A549 (cell line): ENCODE measurements around the gene OLIG1. TPM values are rescaled to one million over a fixed set of nuclear protein-coding genes. Genes with fewer than 3 reads are reported as not detected.

Experiments
- ATAC-seq, 2 experiments: fragments of 200-7000 bp in 1 of 2; fragments of >200 bp in 1 of 2; cut with Nextera tagmentation in 1 of 2; cut with Tn5 transposase in 1 of 2; 3 replicates each; pipeline versions ENCODE4 v1.8.0 to v1.9.1; 2018 to 2020; ENCODE audit warnings: mild to moderate bottlenecking in 1 of 2, moderate library complexity in 1 of 2
- CTCF ChIA-PET: fragments of 300-600 bp; sonication (Branson Sonifier 250); formaldehyde crosslinking; extraction: SDS; loops from one replicate; lab custom pipeline; 2021; ENCODE audit warnings: antibody characterized with exemption, inconsistent platforms; lab: Yijun Ruan, JAX
- POLR2A ChIA-PET: fragments of 350-600 bp; formaldehyde crosslinking; extraction: SDS; loops from one replicate; lab custom pipeline; 2021; ENCODE audit warnings: antibody characterized with exemption, inconsistent platforms; lab: Yijun Ruan, JAX
- DNase-seq, 2 experiments: peaks; one replicate each; pipeline versions ENCODE4 v3.0.0 to v3.0.0-alpha.2; 2011 to 2016; ENCODE audit warnings: low read depth in 1 of 2, low spot score in 1 of 2
- FAIRE-seq: peaks from 2 replicates; lab custom pipeline; 2011; peaks lifted over from hg19 to GRCh38; lab: Jason Lieb, UNC
- H3K27ac ChIP-seq, 2 experiments: fragments of >200 bp; sonication (Bioruptor Twin); formaldehyde crosslinking; 3 replicates each; pipeline ENCODE4 v1.5.1; 2016 to 2017
- H3K4me1 ChIP-seq: fragments of >200 bp; sonication (Bioruptor Twin); formaldehyde crosslinking; 3 replicates; pipeline ENCODE4 v1.6.1; 2016
- H3K4me2 ChIP-seq: fragments of >200 bp; sonication (Bioruptor Twin); formaldehyde crosslinking; 3 replicates; pipeline ENCODE4 v1.6.1; 2016
- H3K4me3 ChIP-seq: fragments of >200 bp; sonication (Bioruptor Twin); formaldehyde crosslinking; 3 replicates; pipeline ENCODE4 v1.5.1; 2016
- H3K9me3 ChIP-seq: fragments of >200 bp; sonication (Bioruptor Twin); formaldehyde crosslinking; 3 replicates; pipeline ENCODE4 v1.6.1; 2016
- EHMT2 ChIP-seq: fragments of 200-600 bp; sonication (generic); IDR thresholded peaks from 2 replicates; pipeline ENCODE4 v1.6.1; 2016; ENCODE audit warnings: antibody characterized with exemption, low read depth, mild to moderate bottlenecking, moderate library complexity
- ELK1 ChIP-seq: fragments of 150-350 bp; IDR thresholded peaks from 2 replicates; pipeline ENCODE4 v1.6.1; 2014; ENCODE audit warnings: low read depth, mild to moderate bottlenecking, low read length
- FOSL2 ChIP-seq, 2 experiments: fragments of 450-650 bp in 1 of 2; fragments of >200 bp in 1 of 2; sonication (Bioruptor Twin) in 1 of 2; formaldehyde crosslinking; IDR thresholded peaks; 2 replicates each; pipeline versions ENCODE4 v1.5.0 to v1.6.1; 2016 to 2020; ENCODE audit warnings: mild to moderate bottlenecking in 1 of 2, moderate library complexity in 1 of 2
- FOXS1 ChIP-seq: fragments of 250-450 bp; sonication (Bioruptor Pico); IDR thresholded peaks from 2 replicates; pipeline ENCODE4 v1.5.0; 2020; ENCODE audit warnings: mild to moderate bottlenecking, moderate library complexity
- HEYL ChIP-seq: fragments of 250-450 bp; sonication (Bioruptor Pico); IDR thresholded peaks from 2 replicates; pipeline ENCODE4 v1.8.0; 2021; ENCODE audit warnings: mild to moderate bottlenecking, moderate library complexity
- HMGXB4 ChIP-seq: fragments of 250-450 bp; sonication (Bioruptor Pico); IDR thresholded peaks from 2 replicates; pipeline ENCODE4 v1.5.0; 2021; ENCODE audit warnings: mild to moderate bottlenecking, moderate library complexity, borderline replicate concordance
- HOXA7 ChIP-seq: fragments of 250-450 bp; sonication (Bioruptor Pico); IDR thresholded peaks from 2 replicates; pipeline ENCODE4 v1.5.0; 2020; ENCODE audit warnings: mild to moderate bottlenecking, moderate library complexity
- HOXB13 ChIP-seq: fragments of 250-450 bp; sonication (Bioruptor Pico); IDR thresholded peaks from 2 replicates; pipeline ENCODE4 v1.5.0; 2020; ENCODE audit warnings: low read depth, mild to moderate bottlenecking, moderate library complexity
- JUN ChIP-seq, 2 experiments: fragments of >200 bp; sonication (Bioruptor Twin); formaldehyde crosslinking; IDR thresholded peaks; 2 replicates in 1 of 2; 3 replicates in 1 of 2; pipeline ENCODE4 v1.6.1; 2016 to 2017
- MAX ChIP-seq: IDR thresholded peaks from 2 replicates; pipeline ENCODE4 v1.6.1; 2012
- PBX3 ChIP-seq: IDR thresholded peaks from 2 replicates; pipeline ENCODE4 v1.6.1; 2012
- RFX5 ChIP-seq: fragments of 450-650 bp; IDR thresholded peaks from 2 replicates; pipeline ENCODE4 v1.7.1; 2014; ENCODE audit warnings: antibody characterized with exemption, mild to moderate bottlenecking, moderate library complexity
- SMC3 ChIP-seq: fragments of >200 bp; sonication (Bioruptor Twin); formaldehyde crosslinking; IDR thresholded peaks from 3 replicates; pipeline ENCODE4 v1.6.1; 2018; ENCODE audit warnings: inconsistent platforms
- SREBF2 ChIP-seq: fragments of 450-650 bp; IDR thresholded peaks from 2 replicates; pipeline ENCODE4 v1.6.1; 2014; ENCODE audit warnings: mild to moderate bottlenecking, moderate library complexity
- ZFP36 ChIP-seq: fragments of 450-650 bp; IDR thresholded peaks from 2 replicates; pipeline ENCODE4 v1.6.1; 2014; ENCODE audit warnings: borderline replicate concordance; ENCODE audit not compliant: partially characterized antibody
- ZSCAN20 ChIP-seq: fragments of 250-450 bp; sonication (Bioruptor Pico); IDR thresholded peaks from 2 replicates; pipeline ENCODE4 v1.8.0; 2022; ENCODE audit warnings: mild to moderate bottlenecking, moderate library complexity
- WGBS: methylation state at CpG from one replicate; pipeline ENCODE4 v1.1.6; 2017; ENCODE audit errors: missing lambda C conversion rate; 5-methylcytosine and 5-hydroxymethylcytosine counted together
- polyA plus RNA-seq, 4 experiments: library from polyadenylated mRNA; depleted of rRNA in 3 of 4; stranded (reverse); fragments of >200 nt; fragmentation: RNase III in 1 of 4; extraction: RNeasy Plus Mini Kit Qiagen cat#74134 plus additional on column Dnase treatment in 1 of 4; gene quantifications; 2 replicates in 3 of 4; 3 replicates in 1 of 4; pipeline ENCODE4 v1.2.3, GENCODE V29; 2011 to 2017

OLIG1 gene
- polyA plus RNA-seq, 2 of the 4 experiments (the other 2 are of a cell fraction) = not detected

- no peak for TF ChIP-seq HOXB13
- TF ChIP-seq FOXS1 (CRISPR knock-in tag) = no peak
- TF ChIP-seq HMGXB4 = no peak
- no peak for TF ChIP-seq ELK1
- no peak for TF ChIP-seq MAX
- no peak for TF ChIP-seq JUN (IDR thresholded peaks at IDR 0.05)
- TF ChIP-seq ZSCAN20 = no peak
- TF ChIP-seq SREBF2 = no peak
- H3K9me3 ChIP-seq = no peaks in the 10 kb centered on the region
- WGBS = 32% methylated on average over 8 of the region's 11 CpGs
- ATAC-seq = no peak
- peaks cover 11% of the 10 kb centered on the region; the same call in 2 of the 3 replicates for H3K4me1 ChIP-seq
- no peak for DNase-seq
- CTCF ChIA-PET = no interaction called here
- POLR2A ChIA-PET = no interaction called here
- no peak overlapping the region for H3K27ac ChIP-seq
- no peak for FAIRE-seq
- H3K4me3 ChIP-seq = no peak overlapping the region
- H3K4me2 ChIP-seq = no peak overlapping the region
Measured at GRCh38 chr21:33075596-33076195, 5.8 kb downstream of the OLIG1 start.

- DNase-seq (no peak), ATAC-seq (no peak)
- Histone ChIP-seq H3K9me3 (no peaks in the 10 kb centered on the region), H3K4me3 (no peak overlapping the region)
- TF ChIP-seq HEYL (CRISPR knock-in tag) (no peak), HOXA7 (no peak), EHMT2 (no peak), SMC3 (no peak), HMGXB4 (no peak), RFX5 (no peak), ZSCAN20 (no peak)
- TF ChIP-seq, all 56 proteins: peak for 0
- ChIA-PET CTCF (interaction anchor here (0.8 kb wide), 1 partner anchor 123 kb away, joined by 3 read pairs; no protein-coding TSS in a partner anchor), POLR2A (no interaction called here)
- 68% methylated on average over 11 of the region's 11 CpGs for WGBS
- no peak for FAIRE-seq
- Histone ChIP-seq H3K27ac (no peak overlapping the region), H3K4me2 (no peak overlapping the region), H3K4me1 (peaks cover 7% of the 10 kb centered on the region; the same call in 2 of the 3 replicates)
Measured at GRCh38 chr21:33076600-33077329, 6.8 kb downstream of the OLIG1 start.

- ChIA-PET CTCF (interaction anchor here (1.2 to 1.6 kb wide), 2 partner anchors 46 to 48 kb away, joined by 3 to 5 read pairs; no protein-coding TSS in a partner anchor), POLR2A (no interaction called here)
- Histone ChIP-seq H3K4me2 (peak overlapping the region; percentile 40), H3K4me3 (no peak overlapping the region), H3K9me3 (no peaks in the 10 kb centered on the region), H3K27ac (0 out of 6 replicates have a peak overlapping the region, but pooled peaks of 1 of the 2 experiments have one; percentile 13), H3K4me1 (peaks cover 7% of the 10 kb centered on the region; the same call in 2 of the 3 replicates)
- no peak for TF ChIP-seq PBX3
- no peak for TF ChIP-seq JUN (IDR thresholded peaks at IDR 0.05)
- 0 out of 2 replicates have a peak, but pooled peaks have one; percentile 16 for TF ChIP-seq FOSL2 (IDR thresholded peaks at IDR 0.05)
- TF ChIP-seq FOSL2 (CRISPR knock-in tag; IDR thresholded peaks at IDR 0.05) = peak; percentile 28; the same call in 1 of the 2 replicates
- no peak for TF ChIP-seq ZFP36
- DNase-seq = peak; percentile 36 to 41
- FAIRE-seq = no peak
- peak; percentile 85 to 90 for ATAC-seq
- WGBS = 19% methylated on average over 7 of the region's 10 CpGs
Measured at GRCh38 chr21:33078907-33079582, 9.1 kb downstream of the OLIG1 start.
